SHP77 (cell line): ENCODE results near the gene MBOAT1.
"Not testable (repeated sequence)": the region's sequence is repeated elsewhere in the genome, so short reads cannot be mapped to it uniquely, and the experiment has no call there.

Source experiments
- DNase-seq, 2 experiments: peaks; one replicate each; lab custom pipeline; 2025; lab: John Stamatoyannopoulos, UW

The MBOAT1 gene, protein sequence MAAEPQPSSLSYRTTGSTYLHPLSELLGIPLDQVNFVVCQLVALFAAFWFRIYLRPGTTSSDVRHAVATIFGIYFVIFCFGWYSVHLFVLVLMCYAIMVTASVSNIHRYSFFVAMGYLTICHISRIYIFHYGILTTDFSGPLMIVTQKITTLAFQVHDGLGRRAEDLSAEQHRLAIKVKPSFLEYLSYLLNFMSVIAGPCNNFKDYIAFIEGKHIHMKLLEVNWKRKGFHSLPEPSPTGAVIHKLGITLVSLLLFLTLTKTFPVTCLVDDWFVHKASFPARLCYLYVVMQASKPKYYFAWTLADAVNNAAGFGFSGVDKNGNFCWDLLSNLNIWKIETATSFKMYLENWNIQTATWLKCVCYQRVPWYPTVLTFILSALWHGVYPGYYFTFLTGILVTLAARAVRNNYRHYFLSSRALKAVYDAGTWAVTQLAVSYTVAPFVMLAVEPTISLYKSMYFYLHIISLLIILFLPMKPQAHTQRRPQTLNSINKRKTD

DNA sequence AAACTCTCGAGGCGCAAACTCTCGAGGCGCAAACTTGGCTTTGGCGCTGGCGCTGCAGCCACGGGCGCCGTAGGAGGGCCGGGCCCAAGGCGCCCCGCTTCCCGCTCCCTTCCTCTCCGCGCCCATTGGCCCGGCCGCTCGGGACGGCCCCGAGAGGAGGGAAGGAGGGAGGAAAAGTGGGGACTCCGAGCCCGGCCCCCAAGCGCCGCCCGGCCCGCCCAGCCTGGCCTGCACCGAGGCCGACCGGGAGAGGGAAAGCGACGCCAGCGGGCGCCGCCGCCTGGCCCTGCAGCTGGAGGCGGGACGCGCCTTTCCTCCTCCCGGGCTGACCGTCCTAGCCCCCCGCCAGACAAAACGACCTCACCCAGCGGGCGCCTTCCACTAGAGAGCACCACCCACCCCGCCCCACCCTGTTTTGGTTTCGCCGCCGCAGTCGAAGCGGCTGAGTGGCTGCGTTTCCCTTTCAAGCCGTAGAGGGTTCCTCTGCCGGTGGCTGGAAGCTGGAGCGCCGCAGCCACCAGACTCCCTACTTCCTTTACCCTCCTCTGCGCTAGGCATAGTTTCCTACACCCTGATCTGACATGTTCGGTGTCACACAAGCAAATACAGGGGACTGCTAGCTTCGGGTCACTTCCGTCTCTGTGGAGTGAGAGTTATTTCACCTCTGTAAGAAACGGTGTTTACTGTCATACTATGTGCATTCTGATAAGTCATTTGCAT lies at the start of gene MBOAT1:
MBOAT1 (minus strand) TSS at position 78 of the 720 bp plus-strand sequence. CDS start 235 bp downstream, outside the sequence.
- peak; percentile 35 to 59 for DNase-seq

DNA sequence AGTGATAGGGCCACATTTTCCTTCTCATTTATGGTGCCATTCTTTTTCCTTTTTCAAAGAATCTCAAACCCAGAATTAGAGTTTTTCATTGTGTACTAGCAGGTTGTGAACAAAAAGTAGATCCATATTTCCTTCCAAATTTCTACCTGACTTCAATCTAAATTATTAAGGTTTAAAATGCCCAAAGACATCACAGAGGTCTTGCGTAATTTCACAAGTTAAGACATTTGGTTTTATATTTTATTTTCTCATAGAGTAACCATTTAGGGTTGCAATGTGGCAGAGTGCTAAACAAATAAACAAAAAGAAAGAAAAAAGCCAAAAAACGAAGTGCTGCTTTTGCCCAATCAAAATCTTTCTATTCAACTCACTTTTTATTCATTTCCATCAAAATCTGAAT lies 49.4 kb upstream of the MBOAT1 start:
- DNase-seq = no peak

DNA sequence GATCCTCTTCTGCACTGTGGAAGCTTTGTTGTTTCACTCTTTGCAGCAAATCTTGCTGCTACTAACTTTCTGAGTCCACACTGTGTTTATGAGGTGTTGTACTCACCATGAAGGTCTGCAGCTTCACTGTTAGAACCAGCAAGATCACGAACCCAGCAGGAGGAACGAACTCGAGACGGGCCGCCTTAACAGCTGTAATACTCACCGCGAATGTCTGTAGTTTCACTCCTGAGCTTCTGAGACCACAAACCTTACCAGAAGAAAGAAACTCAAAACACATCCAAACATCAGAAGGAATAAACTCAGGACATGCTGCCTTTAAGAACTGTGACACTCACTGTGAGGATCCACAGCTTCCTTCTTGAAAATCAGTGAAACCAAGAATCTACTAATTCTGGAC lies 48.1 kb upstream of the MBOAT1 start:
- no peak for DNase-seq

DNA sequence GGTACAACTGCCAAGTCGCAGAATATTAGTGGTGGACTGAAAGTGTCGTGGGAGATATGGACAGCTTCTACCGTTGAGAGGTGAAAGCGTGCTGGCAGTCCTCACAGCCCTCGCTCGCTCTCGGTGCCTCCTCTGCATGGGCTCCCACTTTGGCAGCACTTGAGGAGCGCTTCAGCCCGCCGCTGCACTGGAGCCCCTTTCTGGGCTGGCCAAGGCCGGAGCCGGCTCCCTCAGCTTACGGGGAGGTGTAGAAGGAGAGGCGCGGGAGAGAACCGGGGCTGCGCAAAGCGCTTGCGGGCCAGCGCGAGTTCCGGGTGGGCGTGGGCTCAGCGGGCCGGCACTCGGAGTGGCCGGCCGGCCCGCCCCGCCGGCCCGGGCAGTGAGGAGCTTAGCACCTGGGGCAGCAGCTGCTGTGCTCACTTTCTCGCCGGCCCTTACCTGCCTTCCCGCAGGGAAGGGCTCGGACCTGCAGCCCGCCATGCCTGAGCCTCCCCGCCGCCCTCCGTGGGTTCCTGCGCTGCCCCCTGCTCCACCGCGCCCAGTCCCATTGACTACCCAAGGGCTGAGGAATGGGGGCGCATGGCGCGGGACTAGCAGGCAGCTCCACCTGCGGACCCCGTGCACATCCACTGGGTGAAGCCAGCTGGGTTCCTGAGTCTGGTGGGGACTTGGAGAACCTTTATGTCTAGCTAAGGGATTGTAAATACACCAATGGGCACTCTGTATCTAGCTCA lies 47.2 kb upstream of the MBOAT1 start:
- no peak for DNase-seq

DNA sequence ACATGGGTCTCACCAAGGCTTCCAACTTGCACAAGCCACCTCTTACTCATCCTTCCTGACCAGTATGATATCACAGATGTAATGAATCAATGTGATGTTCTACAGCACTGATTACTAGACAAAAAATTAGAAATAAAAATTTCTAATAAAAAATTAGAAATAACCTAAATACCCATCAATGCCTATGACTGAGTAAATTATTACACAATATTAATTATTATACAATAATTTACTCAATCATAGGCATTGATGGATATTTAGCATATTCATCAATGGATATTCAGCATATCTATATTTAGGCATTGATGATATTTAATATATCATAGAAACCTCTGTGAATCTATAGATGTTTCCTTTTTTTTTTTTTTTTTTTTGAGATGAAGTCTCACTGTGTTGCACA lies 43.2 kb upstream of the MBOAT1 start:
- DNase-seq = no peak

DNA sequence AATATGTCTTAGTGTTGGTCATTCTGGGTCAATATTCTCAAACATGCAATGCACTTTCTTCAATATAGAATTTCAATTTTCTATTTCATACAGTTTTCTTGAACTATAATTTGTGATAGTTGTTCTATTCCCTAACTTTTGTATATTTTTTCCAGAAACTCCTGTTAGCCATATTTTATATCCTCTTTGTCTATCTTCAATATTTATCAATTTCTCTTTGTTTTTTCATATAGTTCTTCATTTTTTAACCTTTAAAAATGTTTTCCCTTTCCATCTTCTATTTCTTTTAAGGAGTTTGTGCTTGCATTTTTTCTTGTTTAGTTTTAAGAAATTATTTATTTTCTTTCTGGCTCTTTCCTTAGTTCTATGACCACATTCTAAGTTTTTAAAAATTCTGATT lies 42.0 kb upstream of the MBOAT1 start:
- DNase-seq = no peak

DNA sequence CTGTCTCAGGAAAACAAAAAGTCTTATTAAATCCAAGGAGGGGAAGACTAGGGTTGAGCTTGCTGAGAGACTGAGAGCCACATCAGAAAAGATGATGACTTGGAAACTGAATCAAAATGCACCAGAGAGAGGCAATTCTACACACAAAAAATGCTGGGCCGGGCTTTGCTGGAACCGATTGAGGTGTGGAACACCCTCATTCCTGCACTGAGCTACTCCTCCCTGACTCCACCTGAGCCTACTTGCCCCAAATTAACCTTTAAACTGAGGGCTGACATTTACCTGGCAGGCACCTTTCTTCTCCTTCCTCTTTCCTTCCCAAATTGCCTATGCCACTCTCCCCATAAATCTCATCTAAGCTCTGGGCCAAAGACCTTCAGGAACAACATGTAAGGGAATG lies 40.8 kb upstream of the MBOAT1 start:
- DNase-seq = no peak

DNA sequence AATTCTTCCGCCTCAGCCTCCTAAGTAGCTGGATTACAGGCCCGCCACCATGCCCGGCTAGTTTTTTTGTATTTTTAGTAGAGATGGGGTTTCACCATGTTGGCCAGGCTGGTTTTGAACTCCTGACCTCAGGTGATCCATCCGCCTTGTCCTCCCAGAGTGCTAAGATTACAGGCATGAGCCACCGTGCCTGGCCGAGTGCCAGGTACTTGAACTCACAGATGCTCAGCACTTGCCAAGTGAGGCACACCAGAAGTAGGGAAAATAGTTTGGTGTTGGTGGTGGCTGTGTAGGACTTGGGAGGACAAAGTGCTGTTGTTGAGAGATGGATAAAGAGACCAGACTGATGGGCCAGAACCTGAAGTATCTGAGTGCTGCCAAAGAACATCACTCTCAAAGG lies 40.0 kb upstream of the MBOAT1 start:
- peak in 1 of 2 experiments; percentile 2 for DNase-seq

DNA sequence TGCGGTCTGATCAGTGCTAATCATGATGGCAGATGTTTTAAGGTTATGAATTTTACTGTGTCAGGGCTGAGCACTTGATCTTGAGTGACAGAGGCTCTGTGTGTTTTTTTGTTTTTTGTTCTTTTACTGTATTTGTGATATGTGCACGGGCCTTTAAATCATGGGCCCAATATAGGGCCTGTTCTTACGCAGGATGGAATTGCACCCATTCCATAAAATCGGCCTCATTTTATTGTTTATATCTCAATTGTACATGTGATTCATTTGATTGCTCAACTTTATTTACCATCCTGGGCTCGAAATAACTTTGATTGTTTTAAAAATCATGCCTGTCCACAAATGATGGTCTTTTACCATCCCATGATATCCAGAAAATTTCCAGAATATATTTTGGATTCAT lies 39.3 kb upstream of the MBOAT1 start:
- no peak for DNase-seq

DNA sequence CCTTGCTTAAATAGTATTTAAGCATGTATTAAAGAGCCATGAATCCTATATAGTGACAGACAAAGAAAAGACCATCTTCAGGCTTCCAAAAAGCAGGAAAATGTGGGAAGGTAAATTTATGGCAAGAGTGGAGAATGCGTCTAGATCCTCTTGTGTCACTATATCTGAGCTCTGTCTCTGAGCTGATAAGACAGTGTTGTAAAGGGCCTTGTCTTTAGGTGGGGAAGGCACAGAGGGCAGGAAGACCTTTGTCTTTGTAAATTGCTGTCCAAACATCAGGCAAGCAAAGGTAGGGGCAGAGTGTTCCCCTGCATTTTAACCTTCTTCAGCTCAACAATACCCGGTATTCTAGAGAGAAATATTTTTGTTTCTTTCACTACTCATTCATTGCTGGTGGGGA lies 33.9 kb upstream of the MBOAT1 start:
- no peak for DNase-seq

DNA sequence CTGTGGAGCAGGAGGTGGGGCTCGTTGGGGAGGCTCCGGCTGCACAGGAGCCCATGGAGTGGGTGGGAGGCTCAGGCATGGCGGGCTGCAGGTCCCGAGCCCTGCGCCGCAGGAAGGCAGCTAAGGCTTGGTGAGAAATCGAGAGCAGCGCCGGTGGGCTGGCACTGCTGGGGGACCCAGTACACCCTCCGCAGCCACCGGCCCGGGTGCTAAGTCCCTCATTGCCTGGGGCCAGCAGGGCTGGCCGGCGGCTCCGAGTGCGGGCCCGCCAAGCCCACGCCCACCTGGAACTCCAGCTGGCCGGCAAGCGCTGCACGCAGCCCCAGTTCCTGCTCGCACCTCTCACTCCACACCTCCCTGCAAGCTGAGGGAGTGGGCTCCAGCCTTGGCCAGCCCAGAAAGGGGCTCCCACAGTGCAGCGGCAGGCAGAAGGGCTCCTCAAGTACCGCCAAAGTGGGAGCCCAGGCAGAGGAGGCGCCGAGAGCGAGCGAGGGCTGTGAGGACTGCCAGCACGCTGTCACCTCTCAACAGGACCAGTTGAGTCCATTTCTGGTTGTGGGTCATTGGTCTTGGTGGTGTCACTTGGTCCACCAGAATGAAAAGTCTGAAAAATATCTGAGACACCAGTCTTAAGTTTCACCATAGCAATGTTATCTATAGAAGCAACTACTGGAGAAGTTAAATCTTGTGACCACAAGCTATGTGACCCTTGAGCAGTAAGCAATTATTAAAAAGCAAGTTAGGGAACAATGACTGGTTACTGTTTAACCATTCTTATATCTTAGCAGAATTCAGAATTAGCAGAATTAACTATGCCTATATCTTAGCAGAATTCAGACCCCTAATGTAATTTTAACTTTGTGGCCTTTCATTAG lies 32.8 kb upstream of the MBOAT1 start:
- DNase-seq = not testable (repeated sequence)

DNA sequence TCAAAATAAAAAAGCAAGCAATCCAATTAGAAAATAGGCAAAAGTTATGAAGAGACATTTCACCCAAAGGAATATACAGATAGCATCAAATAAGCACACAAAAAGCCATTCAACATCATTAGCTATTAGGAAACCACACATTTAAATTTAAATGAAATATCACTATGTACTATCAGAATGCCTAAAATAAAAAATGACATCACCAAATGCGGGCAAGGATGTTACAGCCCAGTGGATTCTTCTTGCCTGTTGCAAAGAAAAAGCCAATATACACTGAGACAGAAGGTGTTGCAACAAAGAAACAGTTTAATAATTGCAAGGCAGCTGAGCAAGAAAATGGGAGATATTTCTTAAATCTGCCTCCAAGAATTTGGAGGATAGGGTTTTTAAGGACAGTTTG lies 31.0 kb upstream of the MBOAT1 start:
- no peak for DNase-seq

DNA sequence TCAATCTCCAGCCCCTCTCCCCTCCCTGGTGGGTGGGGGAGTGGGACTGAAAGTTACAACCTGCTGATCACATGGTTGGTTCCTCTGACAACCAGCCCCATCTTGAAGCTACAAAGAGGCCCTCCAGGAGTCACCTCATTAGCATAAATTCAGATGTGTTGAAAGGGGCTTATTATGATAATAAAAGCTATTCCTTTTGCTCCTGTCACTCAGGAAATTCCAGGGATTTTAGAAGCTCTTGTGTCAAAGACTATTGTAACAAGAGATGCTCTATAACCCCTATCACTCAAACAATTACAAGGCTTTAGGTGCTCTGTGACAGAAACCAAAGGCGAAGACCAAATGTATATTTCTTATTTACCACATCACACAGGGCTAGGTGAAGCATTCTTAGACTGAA lies 30.1 kb upstream of the MBOAT1 start:
- no peak for DNase-seq

DNA sequence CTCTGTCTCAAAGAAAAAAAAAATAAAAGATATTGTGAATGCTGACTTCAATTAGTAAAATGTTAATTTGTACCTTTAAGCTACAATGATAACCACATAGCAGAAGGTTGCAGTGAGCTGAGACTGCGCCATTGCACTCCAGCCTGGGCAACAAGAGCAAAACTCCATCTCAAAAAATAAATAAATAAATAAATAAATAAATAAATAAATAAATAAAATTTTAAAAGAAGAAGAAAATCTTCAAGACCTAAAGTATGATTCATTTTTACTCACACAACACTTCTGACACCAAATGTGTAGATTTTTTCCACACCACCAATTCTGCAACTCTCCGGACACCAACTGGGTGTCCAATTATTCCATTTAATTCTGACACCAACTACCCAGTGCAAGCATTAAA lies 28.8 kb upstream of the MBOAT1 start:
- no peak for DNase-seq

DNA sequence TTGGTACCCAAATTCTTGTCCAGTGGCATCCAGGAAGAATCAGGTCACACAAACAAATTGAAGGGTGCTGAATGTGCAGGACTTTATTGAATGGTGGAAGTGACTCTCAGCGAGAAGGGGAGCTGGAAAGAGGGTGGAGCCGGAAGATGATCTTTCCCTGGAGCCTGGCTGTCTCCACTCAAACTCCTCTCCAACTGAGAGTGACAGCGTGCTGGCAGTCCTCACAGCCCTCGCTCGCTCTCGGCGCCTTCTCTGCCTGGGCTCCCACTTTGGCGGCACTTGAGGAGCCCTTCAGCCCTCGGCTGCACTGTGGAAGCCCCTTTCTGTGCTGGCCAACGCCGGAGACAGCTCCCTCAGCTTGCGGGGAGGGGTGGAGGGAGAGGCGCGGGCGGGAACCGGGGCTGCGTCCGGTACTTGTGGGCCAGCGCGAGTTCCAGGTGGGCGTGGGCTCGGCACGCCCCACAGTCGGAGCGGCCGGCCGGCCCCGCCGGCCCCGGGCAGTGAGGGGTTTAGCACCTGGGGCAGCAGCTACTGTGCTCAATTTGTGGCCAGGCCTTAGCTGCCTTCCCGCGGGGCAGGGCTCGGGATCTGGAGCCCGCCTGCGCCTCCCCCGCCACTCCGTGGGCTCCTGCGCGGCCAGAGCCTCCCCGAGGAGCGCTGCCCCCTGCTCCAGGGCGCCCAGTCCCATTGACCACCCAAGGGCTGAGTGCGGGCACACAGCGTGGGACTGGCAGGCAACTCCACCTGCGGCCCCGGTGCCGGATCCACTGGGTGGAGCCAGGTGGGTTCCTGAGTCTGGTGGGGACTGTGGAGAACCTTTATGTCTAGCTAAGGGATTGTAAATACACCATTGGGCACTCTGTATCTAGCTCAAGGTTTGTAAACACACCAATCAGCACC lies 26.7 kb upstream of the MBOAT1 start:
- DNase-seq = peak; percentile 0 to 1

DNA sequence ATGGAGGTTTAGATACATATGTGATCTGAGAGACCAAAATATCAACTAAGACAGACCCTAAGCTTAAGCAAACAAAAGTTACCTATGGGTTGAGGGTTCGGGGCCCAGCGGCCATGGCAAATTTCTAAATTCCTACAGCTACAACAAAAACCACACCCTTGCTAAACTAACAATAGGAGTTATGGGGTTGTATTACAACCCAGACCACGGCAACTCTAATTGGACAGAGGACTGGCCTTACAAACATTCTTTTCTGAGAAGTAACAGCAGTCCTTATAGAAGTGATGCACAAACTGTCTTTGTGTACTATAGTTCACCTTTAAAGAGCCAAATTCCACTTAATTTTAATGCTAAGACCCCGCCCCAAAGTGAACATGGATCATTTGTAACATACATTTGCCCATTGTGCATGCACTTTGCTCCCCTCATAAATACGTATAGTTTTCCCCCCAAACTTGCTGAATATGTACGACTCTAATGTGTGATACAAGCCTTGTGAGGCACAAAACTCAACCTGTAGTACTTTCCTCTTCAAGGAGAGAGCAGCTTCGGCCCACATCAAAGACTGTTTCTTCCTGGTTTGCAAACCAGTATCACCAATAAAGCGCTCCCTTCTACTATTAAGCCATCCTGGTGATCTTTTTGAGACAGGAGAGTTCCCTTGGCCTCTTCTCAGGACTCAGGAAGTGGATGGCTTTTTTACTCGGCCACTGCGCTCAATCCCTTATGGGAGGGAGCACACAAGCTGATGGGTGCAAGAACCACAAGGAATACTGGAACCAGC lies 25.6 kb upstream of the MBOAT1 start:
- no peak for DNase-seq

DNA sequence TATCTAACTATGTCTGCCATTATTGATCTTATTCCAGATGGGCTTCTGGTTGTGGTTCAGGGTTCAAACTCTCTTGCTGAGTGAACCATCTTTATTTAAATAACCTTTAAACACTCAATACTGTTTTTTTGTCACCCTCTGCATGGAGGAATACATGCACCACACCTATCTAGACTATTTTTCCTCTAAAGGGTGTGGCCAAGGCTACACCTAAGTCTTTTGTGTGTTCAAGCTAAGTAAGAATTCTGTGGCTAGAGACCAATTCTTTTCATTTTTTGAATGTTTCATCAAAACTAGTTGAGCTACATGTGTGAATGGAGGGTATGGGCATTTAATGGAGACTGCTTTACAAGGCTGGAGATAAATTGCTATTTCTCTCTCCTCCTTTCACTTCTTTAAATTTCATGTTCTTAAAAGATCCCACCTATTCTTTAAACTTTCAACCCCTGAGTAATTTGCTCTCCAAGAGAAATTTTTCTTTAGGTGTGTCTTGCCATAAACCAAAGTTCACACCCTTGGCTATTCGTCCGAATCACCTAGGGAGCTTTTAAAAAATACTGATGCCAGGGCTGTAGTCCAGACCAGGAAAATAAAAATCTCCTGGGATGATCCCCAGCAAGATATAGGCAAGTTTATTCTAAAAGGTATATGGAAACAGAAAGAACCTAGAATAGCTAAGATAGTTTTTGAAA lies 24.8 kb upstream of the MBOAT1 start:
- no peak for DNase-seq

DNA sequence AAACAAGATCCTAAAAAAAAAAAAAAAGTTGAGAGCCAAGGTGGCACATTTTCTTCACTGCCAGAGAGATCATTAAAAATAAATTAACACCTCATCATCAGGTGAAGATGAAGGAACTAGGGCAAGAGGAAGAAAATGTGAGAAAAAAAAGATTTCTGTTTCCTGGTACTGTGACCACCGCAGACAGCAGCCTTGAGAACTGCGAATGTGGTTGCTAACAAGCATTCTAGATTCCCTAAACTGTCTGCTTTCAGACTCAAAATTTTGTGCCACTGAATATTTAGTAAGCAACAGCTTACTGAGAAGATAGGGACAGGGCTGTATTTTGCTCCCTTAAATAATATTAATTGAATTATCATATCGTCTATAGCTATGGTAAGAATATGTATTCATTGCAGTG lies 24.1 kb upstream of the MBOAT1 start:
- DNase-seq = no peak

DNA sequence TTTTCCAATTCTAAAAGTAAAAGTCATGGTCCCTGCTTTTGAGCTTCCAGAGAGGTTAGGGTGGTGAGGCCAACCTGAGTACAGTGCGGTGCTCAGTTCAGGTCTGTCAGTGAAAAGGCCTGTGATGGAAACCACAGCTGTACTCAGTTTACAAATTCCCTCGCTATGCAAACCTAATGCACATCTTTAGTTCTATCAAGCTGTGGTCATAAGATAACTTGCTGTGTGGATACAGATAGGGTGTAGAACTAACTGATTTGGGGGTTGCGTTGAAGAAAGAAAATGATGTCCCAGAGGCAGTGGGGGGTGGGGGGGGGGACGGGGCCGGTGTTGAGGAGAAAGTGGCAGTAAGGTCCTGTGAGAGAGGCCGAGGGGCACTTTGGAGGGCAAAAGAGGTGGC lies 22.8 kb upstream of the MBOAT1 start:
- DNase-seq = no peak
